AG04449 (cell line): ENCODE results near the gene HNRNPC.
"Not testable (repeated sequence)": the region's sequence is repeated elsewhere in the genome, so short reads cannot be mapped to it uniquely, and the experiment has no call there.

Experiments
- CTCF ChIA-PET: fragments of 350-600 bp; formaldehyde crosslinking; extraction: SDS; loops from one replicate; lab custom pipeline; 2021; ENCODE audit warnings: antibody characterized with exemption; lab: Yijun Ruan, JAX
- POLR2A ChIA-PET: fragments of 400-600, 350-600 bp; formaldehyde crosslinking; extraction: SDS; loops from one replicate; lab custom pipeline; 2020; ENCODE audit warnings: antibody characterized with exemption, inconsistent platforms; lab: Yijun Ruan, JAX
- DNase-seq: peaks from one replicate; pipeline ENCODE4 v3.0.0-alpha.2; 2010; ENCODE audit warnings: low read depth, low spot score
- H3K4me3 ChIP-seq: 2 replicates; pipeline ENCODE4 v1.5.1; 2011; ENCODE audit warnings: low read depth, mild to moderate bottlenecking, control low read depth, low read length
- TF ChIP-seq, protein P1 (sequence below): IDR thresholded peaks from one replicate; pipeline ENCODE4 v1.5.1; 2011; ENCODE audit warnings: mild to moderate bottlenecking, moderate library complexity, low read length, control low read depth, inconsistent platforms; ENCODE audit not compliant: insufficient read depth; ENCODE audit errors: missing control alignments

Gene HNRNPC

DNA sequence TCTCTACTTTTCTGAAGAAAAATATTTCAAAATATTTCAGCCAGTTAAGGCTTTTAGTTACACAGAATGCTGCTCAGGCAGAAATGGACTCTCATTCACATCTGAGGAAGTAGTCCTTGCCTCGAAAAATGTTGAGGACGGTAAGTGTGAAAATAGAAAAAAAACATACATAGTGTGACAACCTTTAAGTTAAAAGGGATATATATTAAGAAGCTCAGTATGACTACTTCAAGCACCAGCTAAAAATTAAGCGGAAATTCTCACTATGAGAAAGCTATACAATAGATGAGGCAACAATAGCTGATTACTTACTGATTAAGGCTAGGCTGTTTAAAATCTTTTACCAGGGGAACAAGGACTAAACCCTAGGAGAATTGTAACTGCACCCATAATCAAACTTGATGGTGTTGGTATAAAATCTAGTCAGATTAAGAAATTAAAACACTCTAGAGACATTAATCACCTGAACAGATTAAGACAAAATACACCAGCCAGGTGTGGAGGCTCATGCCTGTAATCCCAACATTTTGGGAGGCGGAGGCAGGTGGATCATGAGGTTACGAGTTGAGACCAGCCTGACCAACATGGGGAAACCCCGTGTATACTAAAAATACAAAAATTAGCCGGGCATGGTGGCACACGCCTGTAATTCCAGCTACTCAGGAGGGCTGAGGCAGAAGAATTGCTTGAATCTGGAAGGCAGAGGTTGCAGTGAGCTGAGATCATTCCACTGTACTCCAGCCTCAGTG, 53.9 kb downstream of the HNRNPC start:
- CTCF ChIA-PET = interaction anchor here (1.0 to 1.9 kb wide), 3 partner anchors 25 to 27 kb away, joined by 3 to 5 read pairs (median 4); no protein-coding TSS in a partner anchor
- TF ChIP-seq, protein P1, sequence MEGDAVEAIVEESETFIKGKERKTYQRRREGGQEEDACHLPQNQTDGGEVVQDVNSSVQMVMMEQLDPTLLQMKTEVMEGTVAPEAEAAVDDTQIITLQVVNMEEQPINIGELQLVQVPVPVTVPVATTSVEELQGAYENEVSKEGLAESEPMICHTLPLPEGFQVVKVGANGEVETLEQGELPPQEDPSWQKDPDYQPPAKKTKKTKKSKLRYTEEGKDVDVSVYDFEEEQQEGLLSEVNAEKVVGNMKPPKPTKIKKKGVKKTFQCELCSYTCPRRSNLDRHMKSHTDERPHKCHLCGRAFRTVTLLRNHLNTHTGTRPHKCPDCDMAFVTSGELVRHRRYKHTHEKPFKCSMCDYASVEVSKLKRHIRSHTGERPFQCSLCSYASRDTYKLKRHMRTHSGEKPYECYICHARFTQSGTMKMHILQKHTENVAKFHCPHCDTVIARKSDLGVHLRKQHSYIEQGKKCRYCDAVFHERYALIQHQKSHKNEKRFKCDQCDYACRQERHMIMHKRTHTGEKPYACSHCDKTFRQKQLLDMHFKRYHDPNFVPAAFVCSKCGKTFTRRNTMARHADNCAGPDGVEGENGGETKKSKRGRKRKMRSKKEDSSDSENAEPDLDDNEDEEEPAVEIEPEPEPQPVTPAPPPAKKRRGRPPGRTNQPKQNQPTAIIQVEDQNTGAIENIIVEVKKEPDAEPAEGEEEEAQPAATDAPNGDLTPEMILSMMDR = no peak
- no peak overlapping the region for H3K4me3 ChIP-seq
- DNase-seq = no peak
- POLR2A ChIA-PET = no interaction called here

DNA sequence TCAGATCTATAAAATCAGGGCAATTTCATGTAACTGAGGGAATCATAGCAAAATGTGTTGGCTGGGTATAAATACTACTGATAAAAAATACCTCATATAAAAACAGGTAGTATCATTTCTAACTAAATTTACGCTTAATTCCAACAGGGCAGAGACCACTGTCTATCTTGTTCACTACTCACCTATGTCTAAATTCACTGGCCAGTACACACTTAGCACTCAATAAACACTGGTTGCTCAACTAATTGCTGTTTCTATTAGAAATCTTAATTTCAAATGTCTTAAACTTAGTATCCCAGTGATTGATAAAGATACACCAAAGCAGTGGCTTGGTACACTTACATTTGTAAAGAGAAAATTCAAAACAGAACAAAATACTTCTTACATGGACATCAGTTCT, 55.6 kb downstream of the HNRNPC start:
- POLR2A ChIA-PET = no interaction called here

DNA sequence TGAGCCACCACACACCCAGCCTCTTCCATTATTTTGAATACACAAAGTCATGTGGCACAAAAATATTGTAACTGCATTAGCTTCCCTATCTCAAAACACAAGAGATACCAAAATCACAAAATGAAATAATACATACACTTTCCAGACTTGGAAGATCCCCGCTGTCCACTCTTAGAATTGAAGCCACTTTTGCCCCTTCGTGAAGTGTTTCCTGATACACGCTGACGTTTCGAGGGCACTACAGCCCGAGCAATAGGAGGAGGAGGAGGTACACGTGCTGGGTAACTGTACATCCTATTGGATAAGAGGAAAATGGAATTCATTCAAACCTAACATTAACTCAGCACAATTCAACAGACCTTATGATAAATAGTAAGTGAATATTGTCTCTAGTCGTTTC, 56.4 kb downstream of the HNRNPC start:
- POLR2A ChIA-PET, CTCF ChIA-PET, DNase-seq, H3K4me3 ChIP-seq: not testable (repeated sequence)

More for the DNA sequence above, 55.6 kb downstream of the HNRNPC start:
- TF ChIP-seq, protein P1 = no peak
- CTCF ChIA-PET = interaction anchor here (1.6 kb wide), 1 partner anchor 28 kb away, joined by 4 read pairs; no protein-coding TSS in a partner anchor
- no peak for DNase-seq
- H3K4me3 ChIP-seq = no peak overlapping the region

DNA sequence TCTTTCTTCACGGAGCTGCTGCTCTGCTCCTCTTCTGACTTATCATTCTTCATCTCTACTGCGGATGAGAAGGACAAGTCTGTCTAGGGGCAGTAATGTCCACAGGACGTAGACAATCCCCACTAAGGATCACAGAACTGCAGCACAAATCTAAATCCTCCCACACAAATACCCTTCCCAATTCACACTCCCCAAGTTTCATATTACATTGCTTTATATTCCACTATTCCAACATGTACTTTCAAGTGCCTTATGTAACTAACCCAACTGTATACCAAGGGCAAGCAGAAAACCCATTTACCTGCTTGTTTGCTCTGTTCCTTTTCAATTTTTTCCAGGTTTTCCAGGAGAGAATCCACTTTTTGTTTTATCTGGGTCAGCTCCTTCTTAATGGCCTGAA, 57.7 kb downstream of the HNRNPC start:
- H3K4me3 ChIP-seq = no peak overlapping the region
- POLR2A ChIA-PET = no interaction called here
- DNase-seq = no peak
- TF ChIP-seq, protein P1 = no peak
- CTCF ChIA-PET = interaction anchor here (0.6 kb wide), 1 partner anchor 17 kb away, joined by 3 read pairs; no protein-coding TSS in a partner anchor

DNA sequence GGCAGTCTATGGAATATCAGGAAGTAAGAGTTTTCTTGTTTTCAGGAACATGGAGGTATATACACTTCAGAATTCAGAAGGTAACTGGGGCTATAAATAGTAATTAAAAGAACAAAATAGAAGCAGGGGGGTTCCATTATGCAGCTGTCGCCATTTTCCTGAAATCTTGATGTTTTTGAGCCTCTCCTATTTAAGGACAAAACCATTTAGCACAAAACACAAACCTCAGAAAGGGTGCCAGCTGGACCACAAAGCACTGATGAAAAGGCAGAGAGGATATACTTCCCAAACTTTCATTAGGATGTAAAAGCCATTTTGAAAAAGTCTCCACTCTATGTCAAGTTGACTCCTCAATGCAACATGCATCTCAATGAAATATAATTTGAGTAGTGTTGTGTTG, 59.2 kb downstream of the HNRNPC start:
- no peak for DNase-seq
- TF ChIP-seq, protein P1 = no peak
- POLR2A ChIA-PET = no interaction called here
- CTCF ChIA-PET = no interaction called here
- no peak overlapping the region for H3K4me3 ChIP-seq

DNA sequence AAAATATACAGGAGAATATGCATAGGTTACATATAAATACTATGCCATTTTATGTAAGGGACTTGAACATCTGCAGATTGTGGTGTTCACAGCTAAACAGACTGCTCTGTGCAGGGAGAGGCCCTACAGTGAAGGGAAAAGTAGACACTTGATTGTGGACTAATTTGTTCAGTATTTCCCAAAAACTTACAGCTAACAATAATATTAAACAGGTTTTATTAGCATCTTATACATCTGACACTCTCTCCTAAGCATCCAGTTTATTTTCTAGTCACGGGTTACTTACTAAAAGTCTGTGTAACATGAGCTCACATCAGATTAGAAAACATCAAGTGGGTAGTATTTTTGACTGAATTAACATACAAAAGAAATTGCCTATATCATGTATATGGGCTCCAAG, 60.1 kb downstream of the HNRNPC start:
- DNase-seq = no peak
- no peak overlapping the region for H3K4me3 ChIP-seq
- POLR2A ChIA-PET = no interaction called here
- CTCF ChIA-PET = interaction anchor here (0.9 to 1.0 kb wide), 2 partner anchors 14 to 171 kb away, joined by 3 read pairs; no protein-coding TSS in a partner anchor
- TF ChIP-seq, protein P1 = no peak
